ENCODE results near the gene SPATA2L.

Gene SPATA2L

GRCh38 chr16:89727406-89728120 is 26.1 kb upstream of the SPATA2L start:
- no peak for DNase-seq

DNA sequence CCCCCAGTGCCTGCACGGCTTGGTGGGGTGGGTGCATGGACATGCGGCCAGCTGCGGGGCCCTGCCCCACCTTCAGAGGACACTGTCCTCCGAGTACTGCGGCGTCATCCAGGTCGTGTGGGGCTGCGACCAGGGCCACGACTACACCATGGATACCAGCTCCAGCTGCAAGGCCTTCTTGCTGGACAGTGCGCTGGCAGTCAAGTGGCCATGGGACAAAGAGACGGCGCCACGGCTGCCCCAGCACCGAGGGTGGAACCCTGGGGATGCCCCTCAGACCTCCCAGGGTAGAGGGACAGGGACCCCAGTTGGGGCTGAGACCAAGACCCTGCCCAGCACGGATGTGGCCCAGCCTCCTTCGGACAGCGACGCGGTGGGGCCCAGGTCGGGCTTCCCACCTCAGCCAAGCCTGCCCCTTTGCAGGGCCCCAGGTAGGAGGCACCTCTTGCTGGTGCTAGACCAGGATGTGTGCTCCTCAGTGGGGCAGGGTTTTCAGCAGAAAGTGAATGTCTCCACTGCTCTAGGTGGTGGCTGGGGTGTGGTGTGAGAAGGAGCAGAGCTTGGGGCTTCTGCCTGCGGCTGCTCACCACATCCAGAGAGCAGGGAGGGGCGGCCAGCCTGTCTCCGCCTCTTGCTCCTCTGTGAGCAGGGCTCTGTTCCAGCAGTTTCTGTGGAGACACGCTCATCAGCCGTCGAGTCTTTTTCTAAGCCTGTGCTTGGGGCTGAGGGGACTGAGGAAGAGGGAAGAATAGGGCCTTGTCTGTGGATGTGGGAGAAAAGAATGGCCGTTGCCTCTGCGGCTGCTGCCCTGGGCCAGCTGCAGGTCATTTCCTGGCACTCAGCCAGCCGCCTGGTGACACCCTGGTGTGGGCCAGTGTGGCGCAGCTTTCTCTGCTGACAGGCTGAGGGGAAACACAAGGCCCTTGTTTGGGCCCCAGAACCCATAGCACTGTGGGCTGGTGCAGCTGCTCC is 22.1 kb upstream of the SPATA2L start:
- peak; percentile 64 for DNase-seq

DNA sequence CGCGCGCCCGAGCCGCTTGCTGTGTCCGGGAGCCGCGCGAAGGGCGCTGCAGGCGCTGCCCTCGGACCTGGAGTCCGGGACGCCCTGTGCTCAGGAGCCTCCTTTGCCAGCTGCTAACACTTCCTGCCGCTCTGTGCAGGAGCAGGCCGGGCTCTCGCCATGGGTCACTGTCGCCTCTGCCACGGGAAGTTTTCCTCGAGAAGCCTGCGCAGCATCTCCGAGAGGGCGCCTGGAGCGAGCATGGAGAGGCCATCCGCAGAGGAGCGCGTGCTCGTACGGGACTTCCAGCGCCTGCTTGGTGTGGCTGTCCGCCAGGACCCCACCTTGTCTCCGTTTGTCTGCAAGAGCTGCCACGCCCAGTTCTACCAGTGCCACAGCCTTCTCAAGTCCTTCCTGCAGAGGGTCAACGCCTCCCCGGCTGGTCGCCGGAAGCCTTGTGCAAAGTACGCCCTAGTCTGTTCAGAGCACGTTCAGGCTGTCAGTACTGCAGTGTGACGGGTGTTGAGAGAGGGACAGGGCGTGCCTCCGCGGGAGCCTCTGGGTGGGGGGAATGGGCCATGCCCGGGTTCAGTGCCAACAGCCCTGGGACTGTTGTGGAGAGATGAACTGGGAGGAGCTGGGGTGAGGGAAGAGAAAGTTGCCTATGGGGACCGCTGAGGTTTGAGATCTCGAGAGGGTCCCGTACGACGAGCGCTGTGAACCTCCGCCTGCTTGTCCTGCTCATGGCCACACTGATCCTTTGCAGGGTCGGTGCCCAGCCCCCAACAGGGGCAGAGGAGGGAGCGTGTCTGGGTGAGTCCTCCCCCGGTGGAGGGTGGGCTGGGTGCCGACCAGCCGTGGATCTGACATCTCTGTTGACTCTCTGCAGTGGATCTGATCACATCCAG is 21.1 kb upstream of the SPATA2L start:
- DNase-seq = peak; percentile 52

GRCh38 chr16:89721546-89722391 is 20.3 kb upstream of the SPATA2L start:
- peak; percentile 82 for DNase-seq

- peak; percentile 88 for DNase-seq
Observed at GRCh38 chr16:89720813-89721545, 19.5 kb upstream of the SPATA2L start, which contains the start of the genes VPS9D1 and ZNF276. Gene VPS9D1 (minus strand): TSS chr16:89720898. CDS start chr16:89720861, 37 bp downstream. Gene ZNF276 (plus strand): TSS chr16:89721537. CDS start chr16:89721641, 104 bp downstream.

DNA sequence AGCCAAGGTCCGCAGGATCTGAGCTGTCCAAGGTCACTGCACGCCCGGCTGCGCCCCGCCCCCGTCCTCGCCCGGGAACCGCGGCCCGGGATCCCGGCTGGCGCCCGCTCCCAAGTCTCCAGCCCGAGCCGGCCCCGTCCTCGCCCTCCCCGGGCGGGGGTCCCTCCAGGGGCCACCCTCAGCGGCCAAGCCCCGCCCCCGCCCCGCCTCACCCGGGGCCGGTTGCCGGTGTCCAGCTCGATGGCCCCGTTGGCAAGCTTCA is 19.0 kb upstream of the SPATA2L start:
- DNase-seq = no peak

DNA sequence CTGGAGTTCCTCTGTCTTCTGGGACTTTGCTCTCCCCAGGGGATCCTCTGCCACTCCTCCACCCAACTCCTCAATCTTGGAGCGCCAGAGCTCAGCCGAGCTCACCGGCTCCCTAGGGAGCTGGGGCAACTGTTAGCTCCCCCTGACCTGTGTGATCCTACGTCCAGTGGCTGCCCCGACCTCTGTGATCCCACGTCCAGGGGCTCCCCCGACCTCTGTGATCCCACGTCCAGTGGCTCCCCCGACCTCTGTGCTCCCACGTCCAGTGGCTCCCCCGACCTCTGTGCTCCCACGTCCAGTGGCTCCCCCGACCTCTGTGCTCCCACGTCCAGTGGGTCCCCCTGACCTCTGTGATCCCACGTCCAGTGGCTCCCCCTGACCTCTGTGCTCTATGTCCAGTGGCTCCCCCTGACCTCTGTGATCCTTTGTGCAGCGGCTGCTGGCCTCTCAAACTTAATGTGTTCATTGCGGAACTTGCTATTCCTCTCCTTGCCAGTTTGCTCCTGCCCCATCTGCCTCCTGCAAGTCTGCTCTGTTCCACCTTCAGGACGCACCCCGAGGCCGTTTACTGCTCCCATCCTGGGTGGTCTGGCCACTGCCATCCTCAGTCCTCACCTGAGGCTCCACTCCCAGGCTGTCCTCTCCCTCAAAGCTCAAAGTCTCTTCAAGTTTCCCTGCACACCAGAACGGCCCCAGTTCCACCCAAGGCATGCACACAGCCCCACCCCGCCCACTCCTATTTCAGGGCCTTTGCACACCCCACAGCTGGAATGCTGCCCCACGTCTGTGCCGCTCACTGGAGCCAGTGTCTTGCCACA is 16.4 kb upstream of the SPATA2L start:
- DNase-seq = no peak

GRCh38 chr16:89716916-89717687 is 15.6 kb upstream of the SPATA2L start:
- DNase-seq = no peak

DNA sequence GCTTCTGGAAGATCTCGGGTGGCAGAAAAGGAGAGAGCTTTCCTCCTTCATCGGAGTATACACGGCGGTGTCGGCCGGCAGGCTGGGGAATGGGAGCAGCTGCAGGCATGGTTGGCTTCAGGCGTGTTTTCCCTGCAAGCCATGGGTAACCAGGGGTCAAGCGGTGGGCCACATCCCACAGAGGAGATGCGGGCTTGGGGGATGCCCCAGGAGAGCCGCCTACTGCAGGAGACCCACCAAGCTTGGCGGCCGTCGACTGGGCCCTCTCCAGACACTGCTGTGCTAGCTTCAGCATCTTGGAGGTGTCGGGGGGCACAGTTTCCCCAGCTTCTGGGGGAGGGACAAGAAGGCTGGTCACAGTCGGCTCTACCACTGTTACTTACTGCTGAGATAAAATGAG is 15.0 kb upstream of the SPATA2L start:
- DNase-seq = no peak

DNA sequence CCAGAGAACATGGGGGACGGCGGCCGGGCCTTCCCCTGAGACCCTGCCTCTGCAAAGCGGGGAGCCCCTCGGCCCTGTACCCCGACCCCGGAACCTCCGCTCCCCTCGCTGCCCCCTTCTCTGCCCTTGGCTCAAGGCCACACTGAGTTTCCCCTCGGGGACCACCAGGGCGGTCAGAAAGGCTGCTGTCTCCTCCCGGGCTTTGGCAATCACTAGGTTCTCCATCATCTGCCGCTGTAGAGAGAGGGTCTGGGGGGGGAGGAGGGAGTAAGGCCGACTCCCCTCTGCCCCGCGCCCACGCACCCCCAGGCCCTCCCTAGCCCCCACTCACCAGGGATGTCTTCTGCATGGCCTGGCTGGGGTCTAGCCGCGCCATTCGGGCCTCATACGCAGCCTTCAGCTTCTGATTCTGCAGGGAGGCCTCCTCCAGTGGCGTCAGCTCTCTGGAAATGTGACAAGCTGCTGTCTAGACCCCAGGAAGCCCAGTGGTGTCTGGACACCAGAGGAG is 10.8 kb upstream of the SPATA2L start:
- DNase-seq = no peak

DNA sequence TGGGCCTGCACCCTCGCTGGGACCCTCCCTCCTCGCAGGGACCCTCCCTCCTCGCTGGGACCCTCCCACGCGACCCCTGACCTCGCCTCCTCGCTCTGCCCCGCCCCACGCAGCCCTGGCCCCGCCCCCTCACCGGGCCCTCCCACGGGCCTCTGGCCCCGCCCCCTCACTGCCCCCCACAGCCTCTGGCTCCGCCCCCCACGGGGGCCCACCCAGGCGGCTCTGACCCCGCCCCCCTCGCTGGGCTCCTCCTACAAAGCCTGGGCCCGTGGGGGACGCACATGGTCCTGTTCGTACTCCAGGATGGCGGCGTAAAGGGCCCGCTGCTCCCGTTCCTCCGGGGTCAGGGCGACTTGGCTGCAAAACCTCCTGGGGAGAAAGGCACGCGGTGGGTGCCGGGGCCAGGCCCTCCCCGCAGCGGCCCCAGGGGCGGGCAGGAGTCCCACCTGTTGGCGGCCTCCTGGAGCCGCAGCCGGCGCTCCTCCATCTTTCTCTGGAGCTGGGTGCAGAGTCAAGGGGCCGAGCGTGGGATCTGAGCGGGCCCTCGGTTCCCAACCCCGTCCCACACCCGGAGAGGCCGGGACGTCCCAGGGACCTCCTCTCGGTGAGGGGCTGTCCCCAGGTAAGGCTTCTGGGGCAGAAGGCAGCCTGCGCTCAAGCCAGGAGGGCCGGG is 10.2 kb upstream of the SPATA2L start:
- DNase-seq = peak; percentile 75

DNA sequence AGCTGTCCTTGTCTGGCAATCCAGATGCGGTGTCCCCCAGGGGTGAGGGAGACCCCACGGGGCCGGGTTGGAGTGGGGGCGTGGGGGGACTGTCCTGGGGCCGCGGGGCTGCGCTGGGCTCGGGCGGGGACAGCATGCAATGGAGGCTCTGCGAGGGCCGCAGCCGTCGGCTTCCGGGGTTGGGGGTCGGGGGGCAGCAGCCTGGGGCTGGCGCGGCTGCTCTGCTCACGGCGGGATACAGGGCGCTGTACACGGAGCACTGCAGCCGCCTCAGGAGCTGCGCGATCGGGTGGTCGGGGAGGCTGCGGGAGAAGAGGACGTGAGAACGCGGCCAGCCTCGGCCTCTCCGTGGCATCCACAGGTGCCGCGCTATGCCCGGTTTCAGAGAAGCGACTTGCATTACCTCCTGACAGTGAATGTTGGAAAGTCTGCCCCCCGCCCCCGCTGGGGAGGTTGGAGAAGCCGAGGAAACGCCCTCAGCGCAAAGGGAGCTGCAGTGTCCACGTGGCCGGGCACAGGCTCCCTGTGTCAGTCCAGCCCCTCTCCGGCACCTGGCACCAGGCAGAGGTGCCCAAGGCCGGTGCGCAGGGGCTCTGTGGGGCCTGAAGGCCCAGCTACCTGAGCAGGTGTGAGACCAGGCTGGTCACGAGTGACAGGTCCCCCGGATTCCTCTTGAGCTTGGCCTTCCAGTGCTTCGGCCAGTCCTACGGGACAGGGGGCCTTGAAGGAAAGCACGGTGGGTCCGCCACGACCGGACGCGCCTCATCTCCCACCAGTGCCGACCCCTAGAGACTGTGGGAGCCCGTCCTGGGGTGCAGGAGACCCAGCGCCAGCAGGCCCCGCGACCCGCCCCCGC is 9.4 kb upstream of the SPATA2L start:
- DNase-seq = no peak

GRCh38 chr16:89709716-89710432 is 8.4 kb upstream of the SPATA2L start:
- DNase-seq = no peak

DNA sequence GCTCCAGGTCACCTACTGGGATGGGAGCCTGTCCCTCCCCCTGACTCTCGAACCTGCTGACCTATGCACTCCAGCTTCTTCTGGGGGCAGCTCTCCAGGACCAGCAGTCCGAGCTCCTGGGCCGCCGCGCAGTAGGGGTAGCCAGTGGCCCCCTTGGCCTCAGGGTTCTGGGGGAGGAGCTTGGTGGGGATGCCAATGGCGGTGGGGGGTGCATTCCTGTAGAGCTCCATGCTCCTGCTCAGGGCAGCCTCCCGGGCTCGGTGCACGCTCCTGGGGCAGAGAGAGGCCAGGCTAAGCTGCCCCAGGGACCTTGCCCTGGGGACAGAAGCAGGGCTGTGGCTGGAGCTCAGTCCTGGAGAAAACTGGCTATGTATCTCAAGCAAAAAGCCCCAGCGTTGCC is 7.7 kb upstream of the SPATA2L start:
- DNase-seq = no peak

- no peak for DNase-seq
Observed at GRCh38 chr16:89708481-89708931, 7.0 kb upstream of the SPATA2L start.

GRCh38 chr16:89707695-89708094 is 6.2 kb upstream of the SPATA2L start:
- no peak for DNase-seq

Data from stimulated activated CD4-positive, alpha-beta T cell treated with anti-CD3 and anti-CD28 coated beads, Interleukin-4, amount 100 ng/mL, for 1 hour (primary cell).